Embryonic facial prominence (tissue), 1 donor: ENCODE data around the gene TUBB2B.

Source experiments
- DNase-seq: peaks from one replicate; pipeline ENCODE4 v3.0.0-alpha.2; 2016; ENCODE audit errors: extremely low spot score

Gene TUBB2B

DNA sequence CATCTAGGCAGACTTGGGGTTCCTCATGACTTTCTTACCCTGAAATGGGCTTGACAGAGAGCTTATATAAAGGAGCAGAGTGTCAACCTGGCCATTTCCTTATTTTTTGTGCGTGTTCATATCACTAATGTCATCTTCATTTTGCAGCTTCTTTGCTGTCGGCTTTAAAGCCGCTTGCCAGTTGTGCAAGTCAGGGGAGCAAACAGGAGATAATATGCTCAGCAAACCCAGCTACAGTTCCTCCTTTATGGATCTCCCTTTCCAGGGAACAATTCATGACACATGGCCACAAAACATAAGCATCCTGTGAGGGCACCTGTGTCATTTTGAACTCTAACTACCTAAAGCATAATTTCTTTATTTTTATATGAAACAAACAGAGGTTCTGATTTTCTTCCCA lies 6.5 kb upstream of the TUBB2B start:
- DNase-seq = no peak

DNA sequence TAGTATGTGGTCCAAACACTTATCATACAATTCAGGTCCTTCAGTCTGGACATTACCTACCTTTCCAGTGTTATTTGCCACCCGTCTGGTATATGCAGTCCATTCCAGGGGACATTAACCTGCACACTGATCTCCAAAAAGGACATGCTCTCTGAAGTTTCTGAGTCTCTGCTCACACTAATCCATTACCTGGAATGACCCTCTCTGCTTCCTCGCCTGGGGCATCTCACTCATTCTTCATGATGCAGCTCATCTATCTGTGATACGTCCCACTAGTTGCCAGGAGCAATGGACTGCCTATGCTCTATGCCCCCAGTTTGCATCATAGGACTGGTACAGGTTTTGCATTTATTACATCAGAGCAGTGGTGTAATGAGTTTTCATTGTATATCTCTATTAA lies 5.9 kb upstream of the TUBB2B start:
- no peak for DNase-seq

DNA sequence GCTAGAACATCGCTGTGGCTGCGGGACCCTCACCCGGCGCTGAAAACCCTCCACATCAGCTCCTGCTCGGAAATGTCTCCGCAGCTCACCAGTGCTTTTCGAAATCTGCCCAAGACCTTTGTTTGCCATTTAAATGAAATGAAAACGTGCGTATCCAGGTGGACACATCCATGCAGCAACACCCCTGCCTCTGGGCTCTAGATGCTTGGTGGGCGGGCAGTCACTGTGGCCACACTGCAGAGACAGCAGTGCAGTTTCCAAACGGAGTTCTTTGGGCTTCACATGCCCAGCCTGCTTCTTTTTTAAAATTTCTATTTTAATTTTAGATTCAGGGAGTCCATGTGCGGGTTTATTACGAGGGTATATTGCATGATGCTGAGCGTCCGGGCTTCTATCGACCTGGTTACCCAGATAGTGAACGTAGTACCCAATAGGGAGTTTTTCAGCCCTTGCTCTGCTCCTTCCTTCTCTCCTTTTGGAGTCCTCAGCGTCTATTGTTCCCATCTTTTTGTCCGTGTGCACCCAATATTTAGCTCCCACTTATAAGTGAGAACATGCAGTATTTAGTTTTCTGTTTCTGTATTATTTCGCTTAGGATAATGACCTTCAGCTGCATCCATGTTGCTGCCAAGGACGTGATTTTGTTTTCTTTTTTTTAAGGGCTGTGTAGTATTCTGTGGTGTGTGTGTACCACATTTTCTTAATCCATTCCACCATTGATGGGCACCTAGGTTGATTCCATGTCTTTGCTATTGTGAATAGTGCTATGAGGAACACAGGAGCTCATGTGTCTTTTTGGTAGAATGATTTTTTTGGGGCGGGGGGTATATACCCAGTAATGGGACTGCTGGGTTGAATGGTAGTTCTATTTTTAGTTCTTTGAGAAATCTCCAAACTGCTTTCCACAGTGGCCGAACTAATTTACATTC lies 4.8 kb upstream of the TUBB2B start:
- DNase-seq = no peak

DNA sequence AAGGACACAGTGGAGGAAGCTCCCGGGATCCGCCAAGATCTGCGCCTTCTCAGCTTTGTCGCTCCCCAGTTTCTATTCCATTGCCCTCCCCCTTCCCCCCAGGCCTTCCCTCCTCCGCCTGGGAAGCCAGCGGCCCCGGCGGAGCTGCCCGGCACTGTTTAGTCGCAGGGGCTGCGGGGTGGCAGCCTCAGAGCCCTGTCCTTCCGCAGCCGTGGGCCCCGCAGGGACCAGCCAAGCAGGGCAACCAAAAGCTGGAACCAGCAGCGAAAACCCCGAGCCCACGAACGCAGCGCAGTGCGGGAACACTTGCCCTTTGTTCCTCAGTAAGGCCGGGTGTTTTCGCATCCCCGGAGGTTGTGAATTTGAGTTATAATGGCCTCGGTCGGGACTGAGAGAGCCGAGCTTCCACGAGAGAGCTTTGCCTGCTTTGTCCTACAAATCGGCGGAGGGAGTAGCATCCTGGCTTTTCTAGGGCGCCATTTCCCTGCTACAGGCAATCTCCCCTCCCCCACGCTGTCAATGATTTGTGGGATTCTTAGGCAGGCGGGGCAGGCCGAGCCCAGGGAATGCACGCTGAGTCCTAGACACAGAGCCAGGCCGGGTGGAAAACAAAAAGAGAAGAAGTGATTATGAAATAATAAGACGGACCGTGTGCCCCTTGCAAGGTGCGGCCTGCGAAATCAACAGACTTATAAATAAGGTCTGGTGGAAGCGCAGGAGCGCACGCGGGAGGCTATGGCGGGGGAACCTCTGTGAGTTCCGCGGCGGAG lies 4.0 kb upstream of the TUBB2B start:
- peak; percentile 83 for DNase-seq

DNA sequence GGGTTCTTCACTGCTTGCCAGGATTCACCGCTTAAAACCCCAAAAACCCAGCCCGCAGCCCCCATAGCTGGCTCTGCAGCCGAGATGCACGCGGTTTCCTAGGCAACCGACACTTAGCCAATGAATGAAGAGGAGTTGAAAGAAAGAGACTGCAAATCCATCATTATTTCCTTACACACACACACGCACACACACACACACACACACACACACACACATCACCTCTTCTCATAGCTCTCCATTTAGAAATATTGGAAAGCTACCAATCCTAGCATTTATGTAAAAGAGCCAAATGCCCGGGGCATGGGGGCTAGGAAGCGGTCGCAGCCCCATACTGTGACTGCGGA lies 3.4 kb upstream of the TUBB2B start:
- DNase-seq = peak; percentile 75

DNA sequence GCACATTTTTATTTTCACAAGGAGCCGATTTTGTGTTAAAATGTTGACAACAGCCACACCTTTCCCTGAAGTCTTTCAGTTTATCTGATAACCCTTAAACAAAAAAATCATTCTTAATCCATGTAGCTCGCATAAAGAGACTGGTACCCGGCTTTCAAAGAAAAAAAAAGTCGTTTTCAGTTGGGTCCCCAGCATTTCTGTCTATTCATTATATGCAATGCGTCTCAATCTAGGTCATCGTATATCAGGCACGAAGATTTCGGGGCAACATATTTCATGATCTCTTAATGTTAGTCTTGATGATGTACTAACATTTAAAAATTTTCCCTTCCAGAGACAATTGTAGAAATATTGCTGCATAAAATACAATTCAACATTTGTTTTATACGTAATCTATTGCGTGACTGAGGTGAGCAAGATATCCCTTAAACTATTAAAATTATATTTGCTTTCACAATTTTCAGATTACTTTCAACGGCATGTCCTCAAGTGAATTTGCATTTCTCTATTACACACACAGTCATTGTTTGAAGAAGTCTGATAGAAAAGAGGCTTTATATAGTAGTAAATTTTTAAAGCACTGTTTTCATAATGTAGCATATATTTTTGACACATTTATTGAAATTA lies 2.9 kb upstream of the TUBB2B start:
- DNase-seq = no peak

DNA sequence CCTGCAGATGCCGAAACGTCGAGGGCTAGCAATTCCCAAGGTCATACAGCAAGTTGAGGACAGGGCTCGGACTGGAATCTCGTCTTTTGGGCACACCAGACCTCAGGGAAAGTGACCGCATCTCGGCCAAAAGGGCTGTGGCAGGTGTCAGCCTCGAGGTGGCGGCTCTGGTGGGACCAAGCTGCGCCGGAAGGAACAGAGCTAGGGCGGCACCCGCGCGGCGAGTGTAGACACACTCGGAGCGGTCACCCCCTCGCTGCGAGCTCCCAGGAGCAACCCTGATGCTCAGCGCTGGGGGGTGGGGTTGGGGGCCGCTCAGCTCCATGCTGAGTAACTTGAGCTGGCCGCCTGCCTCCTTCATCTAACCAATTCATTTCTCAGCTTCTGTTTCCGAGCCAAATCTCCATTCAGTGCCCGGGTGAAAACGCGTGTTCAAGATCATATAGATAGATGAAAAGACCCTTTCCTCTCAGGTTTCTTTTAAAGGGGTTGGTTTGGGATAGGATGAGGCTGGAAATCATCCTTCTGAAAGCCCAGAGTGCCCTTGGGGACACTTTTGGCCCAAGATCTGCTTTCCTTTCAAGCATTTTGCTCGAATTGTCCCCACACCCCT lies 2.2 kb upstream of the TUBB2B start:
- no peak for DNase-seq

DNA sequence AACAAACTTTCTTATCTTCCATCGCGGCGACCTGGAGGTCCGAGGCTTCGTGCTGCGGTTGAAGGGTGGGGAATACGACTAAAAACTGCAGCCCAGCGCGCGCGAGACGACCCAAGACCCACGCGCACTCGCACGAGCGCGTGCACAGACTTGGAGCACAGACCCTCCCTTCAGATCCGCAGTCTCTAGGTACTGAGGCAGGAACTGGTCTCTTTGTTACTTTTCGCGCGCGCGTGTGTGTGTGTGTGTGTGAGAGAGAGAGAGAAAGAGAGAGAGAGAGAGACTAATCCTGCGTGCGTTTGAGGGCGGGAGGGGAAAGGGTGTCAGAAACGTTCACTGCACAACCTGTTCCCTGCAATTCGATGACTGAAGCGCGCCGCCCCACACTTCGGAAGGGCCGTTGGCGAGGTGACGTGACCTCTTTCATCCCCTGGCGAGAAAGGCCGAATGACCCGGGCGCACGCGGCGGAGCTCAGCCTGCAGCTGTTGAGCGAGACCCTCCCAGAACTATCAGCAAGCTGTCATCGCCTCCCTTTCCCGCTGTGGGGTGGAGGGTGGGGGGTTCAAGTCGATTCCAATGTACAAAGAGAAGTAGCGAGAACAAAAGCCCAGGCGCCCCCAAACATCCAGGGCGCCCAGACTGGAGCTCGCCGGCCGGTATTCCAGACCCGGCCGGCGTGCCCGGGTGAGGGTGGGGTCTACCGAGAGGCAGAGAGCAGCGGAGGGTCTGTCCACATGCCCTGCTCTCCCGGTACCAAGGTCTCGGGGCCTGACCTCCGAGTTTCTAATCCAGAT lies 1.5 kb upstream of the TUBB2B start:
- DNase-seq = no peak

DNA sequence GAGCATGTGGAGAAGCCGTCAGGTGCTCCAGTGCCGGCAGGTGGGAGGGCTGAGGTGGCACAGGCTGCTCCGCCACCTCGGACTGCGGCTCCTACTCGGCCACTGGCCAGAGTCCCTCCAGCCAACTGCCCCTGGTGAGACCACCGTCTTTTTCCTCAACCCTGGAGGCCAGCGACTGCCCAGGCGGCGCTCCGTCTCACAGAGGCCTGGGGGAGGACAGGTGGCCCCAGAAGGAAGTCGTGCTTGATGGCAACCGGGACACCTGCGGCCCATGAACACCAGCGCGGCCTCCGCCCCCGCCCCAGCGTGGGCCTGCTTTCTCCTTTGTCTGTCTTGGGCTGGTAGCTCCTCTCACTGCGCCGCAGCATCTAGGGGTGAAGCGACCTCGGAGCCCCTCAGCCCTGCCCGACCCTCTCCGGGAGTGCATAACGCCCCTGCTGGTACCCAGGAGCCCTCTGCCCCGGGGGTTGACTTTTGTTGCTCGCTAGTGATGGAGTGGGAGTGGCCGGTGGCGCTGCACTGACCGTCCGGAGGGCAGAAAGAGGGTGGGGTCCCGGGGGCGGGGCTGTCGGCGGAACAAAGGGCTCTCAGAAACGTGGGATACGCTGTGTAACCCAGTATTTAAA lies 706 bp upstream of the TUBB2B start:
- DNase-seq = no peak

DNA sequence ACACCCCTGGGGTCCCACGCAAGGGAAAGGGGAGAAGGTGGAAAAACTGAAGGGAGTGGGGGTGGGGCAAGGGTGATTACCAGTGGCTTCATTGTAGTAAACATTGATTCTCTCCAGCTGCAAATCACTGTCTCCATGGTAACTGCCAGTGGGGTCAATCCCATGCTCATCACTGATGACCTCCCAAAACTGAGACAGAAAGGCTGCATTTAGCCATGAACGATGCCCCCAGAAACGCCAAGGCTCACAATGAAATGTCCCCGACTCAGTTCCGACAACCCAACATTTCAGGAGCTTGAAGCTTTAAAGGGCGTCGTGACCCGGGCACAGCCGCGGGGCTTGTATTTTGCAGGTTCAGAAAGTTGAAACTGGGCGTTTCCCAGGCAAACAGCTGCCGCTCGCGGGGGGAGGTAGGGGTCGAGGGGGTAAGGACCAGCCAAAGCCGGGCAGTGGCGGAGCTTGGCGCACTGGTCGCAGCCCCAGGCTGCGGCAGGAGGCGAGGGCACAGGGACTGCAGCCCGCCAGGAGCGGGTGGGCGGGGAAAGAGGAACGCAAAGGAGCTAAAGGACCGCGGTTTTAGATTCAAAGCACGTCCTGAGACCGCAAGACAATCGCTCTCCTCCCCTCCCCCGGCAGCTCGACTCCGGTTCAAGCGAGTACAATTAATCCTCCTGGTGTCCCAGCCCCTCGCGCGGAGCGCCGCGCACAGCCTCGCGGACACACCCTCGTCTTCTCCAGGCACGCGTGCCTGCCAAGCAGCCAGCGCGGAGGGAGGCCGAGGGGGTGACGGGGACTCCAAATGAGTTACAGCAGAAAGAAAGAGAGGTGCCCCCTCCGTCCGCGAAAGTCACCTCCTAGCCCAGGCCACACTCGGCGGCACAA lies 731 bp downstream of the TUBB2B start:
- no peak for DNase-seq

DNA sequence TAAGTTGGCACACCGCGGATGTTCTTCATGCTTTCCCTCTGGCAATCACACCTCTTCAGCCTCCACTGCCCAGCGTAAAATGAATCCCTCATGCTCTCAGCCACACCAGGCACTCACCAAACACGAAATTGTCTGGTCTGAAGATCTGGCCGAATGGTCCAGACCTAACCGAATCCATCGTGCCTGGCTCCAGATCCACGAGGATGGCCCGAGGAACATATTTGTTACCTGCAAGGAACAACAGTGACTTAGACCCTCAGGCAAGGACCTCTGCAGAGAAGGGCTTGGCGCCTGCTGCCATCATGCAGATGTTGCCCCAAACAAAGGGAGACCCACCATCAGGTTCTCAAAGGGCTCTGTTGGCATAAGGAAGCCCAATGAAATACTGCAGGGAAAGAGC lies 1.4 kb downstream of the TUBB2B start:
- DNase-seq = no peak

DNA sequence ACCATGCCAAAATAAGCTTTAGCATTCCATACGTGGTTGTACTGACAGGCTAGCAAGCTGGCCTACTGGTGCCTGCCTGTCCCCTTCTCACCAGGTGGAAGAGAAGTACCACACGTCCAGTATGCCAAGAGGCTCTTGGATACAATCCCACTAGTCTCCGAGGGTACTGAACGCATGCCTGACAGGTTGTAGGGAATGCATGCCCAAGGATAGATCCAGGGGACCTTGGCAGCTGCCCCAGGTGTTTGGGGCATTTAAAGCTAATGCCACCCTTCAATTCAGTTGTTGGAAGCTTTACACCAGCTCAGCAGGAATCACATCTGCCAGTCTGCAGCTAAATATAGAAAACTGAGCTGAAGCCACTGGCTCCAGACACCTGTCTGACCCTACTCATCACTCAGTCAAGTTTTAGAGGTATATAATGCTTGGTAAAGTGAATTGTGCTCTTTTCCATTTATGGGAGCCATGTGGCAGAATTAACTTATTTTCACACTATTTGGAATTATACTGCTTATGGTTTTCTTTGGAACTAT lies 4.9 kb downstream of the TUBB2B start:
- DNase-seq = no peak

DNA sequence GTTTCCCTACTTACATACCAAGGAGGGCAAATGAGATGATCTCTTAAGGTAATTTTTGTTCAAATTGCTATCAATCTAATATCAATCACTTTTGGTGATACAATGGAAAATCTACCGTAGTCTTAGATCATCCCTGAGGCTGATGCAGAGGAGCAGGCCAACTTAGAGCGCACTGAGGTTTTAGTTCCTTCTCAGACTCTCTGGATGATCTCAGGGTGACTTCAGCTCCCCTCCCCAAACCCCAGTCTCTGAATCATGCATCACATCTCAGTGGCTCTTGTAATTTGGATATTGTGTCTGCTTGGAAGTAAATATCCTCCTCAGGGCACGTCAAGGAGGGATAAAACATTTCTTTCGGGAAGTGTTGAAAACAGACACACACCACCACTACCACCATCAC lies 5.9 kb downstream of the TUBB2B start:
- no peak for DNase-seq

DNA sequence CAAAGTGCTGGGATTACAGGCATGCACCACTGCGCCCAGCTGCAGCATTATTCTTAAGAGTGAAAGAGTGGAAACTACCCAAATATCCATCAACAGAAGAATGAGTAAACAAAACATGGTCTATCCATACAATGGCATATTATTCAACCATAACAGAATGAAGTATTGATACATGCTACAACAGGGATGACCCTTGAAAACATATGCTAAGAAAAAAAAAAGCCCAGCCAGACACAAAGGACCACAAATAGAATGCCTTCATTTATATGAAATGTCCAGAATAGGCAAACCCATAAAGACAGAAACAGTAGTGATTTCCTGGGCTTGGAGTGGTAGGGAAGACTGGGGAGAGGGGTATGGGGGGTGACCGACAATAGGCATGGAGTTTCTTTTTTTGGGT lies 7.1 kb downstream of the TUBB2B start:
- DNase-seq = no peak

DNA sequence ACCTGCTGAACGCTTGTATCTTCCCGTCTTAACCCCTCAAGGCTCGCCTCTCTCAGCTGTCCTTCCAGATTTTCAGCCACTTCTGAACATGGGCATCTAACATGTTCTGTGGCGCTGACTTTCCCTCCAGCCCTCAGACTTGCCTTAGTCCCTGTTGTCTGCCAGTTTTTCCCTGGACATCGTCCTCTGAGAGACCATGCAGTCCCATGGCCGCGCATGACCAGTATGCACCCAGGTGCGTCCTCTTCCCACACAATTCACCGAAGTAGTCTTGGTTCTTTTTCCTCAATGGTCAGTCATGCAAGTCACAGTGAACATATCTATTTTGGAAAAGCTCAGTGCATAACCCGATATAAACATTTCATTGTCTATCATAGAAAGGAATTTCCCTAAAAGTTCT lies 9.2 kb downstream of the TUBB2B start:
- no peak for DNase-seq

DNA sequence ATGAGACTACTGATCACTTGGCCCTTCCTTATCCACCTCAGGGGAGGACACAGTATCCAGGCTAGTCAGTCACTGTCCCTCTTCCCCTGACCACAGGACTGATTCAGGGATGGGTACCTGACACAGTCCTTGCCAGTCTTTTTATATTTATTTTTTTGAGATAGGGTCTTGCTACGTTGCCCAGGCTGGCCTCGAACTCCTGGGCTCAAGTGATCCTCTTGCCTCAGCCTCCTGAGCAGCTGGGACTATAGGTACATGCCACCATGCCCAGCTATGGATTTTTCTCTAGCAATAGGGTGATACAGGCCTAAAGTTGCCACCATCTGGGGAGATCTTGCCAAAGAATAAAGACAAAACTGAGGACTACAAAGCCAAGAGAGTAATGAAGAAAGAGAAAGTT lies 10.2 kb downstream of the TUBB2B start:
- DNase-seq = no peak

DNA sequence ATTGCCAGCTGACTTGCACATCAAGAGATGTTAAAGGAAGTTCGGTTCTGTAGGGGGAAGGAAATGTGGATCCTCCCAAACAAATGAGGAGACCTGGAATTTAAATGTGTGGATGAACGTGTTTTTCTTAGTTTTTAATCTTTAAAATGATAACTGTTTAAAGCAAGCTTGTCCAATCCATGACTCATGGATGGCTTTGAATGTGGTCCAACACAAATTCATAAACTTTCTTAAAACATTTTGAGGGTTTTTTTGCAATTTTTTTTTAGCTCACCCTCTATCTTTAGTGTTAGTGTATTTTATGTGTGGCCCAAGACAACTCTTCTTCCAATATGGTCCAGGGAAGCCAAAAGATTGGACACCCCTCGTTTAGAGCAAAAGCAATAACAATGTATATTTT lies 12.6 kb downstream of the TUBB2B start:
- no peak for DNase-seq

DNA sequence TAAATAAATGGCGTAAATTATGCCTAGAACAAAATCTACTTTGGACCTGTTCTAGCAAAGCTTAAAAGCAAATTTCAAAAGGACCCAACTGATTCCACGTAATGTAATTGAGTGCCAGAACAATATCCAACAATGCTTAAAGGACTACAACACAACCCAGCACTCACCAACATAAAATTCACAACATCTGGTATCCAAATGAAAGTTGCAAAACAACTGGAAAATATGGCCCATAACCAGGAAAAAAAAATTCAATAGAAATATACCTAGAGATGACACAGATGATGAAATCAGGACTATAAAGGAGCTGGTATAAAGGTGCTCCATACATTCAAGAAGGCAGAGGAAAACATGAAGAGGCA lies 14.1 kb downstream of the TUBB2B start:
- DNase-seq = no peak

DNA sequence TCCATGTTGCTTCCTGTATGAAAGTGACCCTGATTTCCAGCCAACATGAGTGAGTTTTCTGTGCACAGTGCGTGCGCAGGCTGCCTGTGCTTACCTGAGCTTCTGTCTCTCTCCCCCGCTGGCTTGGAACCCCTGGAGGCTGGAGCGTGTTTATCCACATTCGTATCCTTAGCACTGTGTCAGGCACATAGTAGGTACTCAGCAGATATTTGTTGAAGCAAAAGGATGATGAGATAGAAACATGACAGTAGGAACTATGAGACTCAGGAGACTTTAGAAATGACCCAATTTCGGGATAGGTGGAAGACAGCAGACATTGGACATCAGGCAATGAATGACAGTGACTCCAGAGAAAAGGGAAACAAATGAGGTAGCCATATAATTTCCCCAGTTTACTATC lies 15.2 kb downstream of the TUBB2B start:
- DNase-seq = no peak

DNA sequence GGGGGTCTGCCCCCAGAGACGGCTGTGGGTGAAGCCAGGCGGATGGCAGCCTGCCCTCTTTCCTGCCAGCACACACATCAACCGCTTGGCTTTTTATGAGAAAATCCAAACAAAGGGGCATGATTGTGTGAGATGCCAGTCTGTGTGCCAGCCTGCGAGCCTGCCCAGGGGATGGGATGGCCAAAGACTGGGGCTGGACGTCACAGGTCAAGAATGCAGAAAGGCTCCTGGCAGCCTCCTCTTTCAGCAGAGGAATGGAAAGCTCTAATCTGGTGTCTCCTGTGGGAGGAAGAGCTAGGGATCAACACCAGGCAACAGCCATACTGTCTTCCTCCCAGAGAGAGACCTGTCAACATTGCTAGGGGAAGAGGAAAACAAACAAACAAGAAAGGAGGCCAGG lies 15.8 kb downstream of the TUBB2B start:
- no peak for DNase-seq
